Memory B cell (primary cell): ENCODE measurements around the gene SLC35D3.
"Not testable (repeated sequence)": the region's sequence is repeated elsewhere in the genome, so short reads cannot be mapped to it uniquely, and the experiment has no call there.

ENCODE experiments used
- ATAC-seq: fragments of 150-1000 bp; cut with Tn5 transposase; 2 replicates; pipeline ENCODE4 v1.10.0; 2021; ENCODE audit warnings: low read depth, mild to moderate bottlenecking, moderate library complexity
- DNase-seq, 2 donors: peaks; one replicate each; pipeline ENCODE4 v3.0.0; 2022; ENCODE audit warnings: low spot score in 2 of 2
- H3K27ac Mint-ChIP-seq: one replicate; pipeline ENCODE4 v1.8.0; 2022; ENCODE audit warnings: mild to moderate bottlenecking, moderate library complexity, mixed read lengths
- H3K27me3 Mint-ChIP-seq: one replicate; pipeline ENCODE4 v1.8.0; 2022; ENCODE audit warnings: mixed read lengths
- H3K36me3 Mint-ChIP-seq: one replicate; pipeline ENCODE4 v1.8.0; 2022; ENCODE audit warnings: mild to moderate bottlenecking, mixed read lengths
- H3K4me1 Mint-ChIP-seq: one replicate; pipeline ENCODE4 v1.8.0; 2022; ENCODE audit warnings: mixed read lengths
- H3K4me3 Mint-ChIP-seq: one replicate; pipeline ENCODE4 v1.8.0; 2022; ENCODE audit warnings: mild to moderate bottlenecking, moderate library complexity, mixed read lengths
- H3K9me3 Mint-ChIP-seq: one replicate; pipeline ENCODE4 v1.8.0; 2022; ENCODE audit warnings: mixed read lengths

SLC35D3 gene

DNA sequence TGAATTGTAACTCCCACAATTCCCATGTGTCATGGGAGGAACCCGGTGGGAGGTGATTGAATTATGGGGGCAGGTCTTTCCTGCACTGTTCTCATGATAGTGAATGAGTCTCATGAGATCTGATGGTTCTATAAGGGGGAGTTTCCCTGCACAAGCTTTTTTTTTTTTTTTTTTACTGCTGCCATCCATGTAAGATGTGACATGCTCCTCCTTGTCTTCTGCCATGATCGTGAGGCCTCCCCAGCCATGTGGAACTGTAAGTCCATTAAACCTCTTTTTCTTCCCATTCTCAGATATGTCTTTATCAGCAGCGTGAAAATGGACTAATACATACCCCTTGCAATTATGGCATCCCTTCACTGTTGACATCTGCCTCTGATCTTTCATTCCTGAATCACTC is 17.6 kb upstream of the SLC35D3 start:
- not testable (repeated sequence) for H3K27ac Mint-ChIP-seq, ATAC-seq, H3K27me3 Mint-ChIP-seq, H3K4me1 Mint-ChIP-seq, H3K9me3 Mint-ChIP-seq, H3K4me3 Mint-ChIP-seq, DNase-seq
- peaks cover 28% of the 10 kb centered on the region for H3K36me3 Mint-ChIP-seq

DNA sequence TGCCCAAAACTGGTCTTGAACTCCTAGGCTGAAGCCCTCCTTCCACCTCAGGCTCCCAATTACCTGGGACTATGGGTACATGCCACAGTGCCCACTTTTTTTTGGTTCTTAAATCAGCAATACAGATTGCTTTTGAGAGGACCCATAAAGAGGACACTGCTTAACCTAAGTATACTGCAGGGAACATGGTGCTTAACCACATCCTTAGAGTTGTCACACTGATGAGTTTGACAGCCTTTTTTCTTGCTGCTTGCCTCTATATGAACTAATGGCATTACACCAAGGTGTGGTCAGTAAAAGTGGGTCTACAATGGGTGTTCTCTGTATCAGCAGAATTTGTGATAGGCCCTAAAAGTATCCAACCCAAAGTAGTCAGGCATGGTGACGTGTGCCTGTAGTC is 7.2 kb upstream of the SLC35D3 start:
- Mint-ChIP-seq H3K36me3 (peaks cover 34% of the 10 kb centered on the region), H3K27me3 (peaks cover 5% of the 10 kb centered on the region), H3K4me1 (no peaks in the 10 kb centered on the region), H3K4me3 (no peak overlapping the region), H3K27ac (no peak overlapping the region), H3K9me3 (no peaks in the 10 kb centered on the region)
- ATAC-seq (no peak), DNase-seq (no peak)

DNA sequence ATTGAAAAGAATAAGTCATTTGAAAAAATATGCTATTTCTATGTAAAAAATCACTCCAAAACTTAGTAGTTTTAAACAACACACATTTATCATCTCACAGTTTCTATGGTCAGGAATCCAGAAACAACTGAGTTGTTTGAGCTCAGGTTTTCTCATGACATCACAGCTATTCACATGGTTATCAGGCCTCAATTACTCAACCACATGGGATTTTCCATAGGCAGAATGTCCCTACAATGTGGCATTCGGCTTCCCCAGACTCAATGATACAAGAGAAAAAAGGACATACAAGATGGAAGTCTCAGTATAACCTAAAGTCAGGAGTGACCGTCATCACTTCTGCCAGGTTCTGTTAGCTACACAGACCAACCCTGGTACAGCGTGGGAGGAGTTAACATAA is 3.4 kb upstream of the SLC35D3 start:
- Mint-ChIP-seq H3K9me3 (no peaks in the 10 kb centered on the region), H3K36me3 (peaks cover 15% of the 10 kb centered on the region), H3K27ac (no peak overlapping the region), H3K4me1 (peaks cover 18% of the 10 kb centered on the region), H3K4me3 (no peak overlapping the region), H3K27me3 (peaks cover 15% of the 10 kb centered on the region)
- no peak for DNase-seq
- no peak for ATAC-seq

DNA sequence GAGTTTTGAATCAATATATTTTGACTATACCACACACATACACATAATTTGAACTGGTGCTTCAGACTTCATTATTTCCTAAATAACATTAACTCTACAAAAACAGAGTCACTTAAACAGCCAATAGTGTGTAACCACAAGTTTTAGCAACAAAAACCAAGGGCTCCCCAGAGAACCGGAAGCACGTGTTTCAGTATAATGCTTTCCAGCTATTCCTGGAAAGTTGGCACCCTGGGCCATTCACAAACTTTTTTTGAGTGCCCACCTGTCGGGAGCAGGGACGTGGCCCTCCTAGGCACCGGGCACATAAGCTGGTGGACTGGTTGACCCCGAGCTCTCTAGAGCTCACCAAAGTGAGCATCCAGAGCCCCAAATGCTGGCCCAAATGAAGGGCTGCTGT is 1.9 kb upstream of the SLC35D3 start:
- Mint-ChIP-seq H3K36me3 (peaks cover 13% of the 10 kb centered on the region), H3K4me1 (peaks cover 20% of the 10 kb centered on the region), H3K27ac (no peak overlapping the region), H3K9me3 (no peaks in the 10 kb centered on the region), H3K27me3 (peaks cover 23% of the 10 kb centered on the region), H3K4me3 (peak overlapping the region; percentile 85)
- DNase-seq (no peak), ATAC-seq (no peak)

DNA sequence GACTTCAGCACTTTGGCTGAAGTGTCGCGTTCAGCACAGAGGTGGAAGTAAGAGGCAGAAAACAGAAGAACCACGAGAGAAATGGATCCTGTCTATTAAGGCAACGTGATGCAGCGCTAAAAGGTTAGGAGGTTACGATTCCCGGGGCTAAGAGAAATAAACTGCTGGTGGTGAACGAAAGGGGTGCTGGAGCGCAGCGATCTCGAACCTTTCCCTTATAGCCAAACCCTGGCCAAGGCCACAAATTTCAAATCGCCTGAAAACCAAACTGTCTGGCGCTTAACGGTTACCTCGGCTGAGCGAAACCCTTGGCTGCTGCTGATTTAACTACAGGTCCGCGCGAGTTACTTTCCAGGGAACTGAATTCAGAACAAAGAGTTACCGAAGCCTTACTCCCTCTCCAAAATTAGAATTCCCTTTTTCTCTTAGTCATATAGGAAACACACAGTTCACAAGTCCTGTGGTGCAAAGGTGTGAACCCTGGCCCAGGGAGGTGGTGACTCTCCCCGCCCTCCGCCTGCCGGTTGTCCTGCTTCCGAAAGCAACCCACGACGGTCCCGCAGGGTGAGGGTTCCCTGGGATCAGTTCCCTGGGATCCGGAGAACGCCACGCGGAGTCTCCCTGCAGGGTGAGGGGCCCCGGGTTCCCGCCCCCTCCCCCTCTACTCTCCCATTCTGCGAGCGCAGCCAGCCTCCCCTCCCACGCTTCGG is 1.3 kb upstream of the SLC35D3 start:
- peak; percentile 33 for ATAC-seq

DNA sequence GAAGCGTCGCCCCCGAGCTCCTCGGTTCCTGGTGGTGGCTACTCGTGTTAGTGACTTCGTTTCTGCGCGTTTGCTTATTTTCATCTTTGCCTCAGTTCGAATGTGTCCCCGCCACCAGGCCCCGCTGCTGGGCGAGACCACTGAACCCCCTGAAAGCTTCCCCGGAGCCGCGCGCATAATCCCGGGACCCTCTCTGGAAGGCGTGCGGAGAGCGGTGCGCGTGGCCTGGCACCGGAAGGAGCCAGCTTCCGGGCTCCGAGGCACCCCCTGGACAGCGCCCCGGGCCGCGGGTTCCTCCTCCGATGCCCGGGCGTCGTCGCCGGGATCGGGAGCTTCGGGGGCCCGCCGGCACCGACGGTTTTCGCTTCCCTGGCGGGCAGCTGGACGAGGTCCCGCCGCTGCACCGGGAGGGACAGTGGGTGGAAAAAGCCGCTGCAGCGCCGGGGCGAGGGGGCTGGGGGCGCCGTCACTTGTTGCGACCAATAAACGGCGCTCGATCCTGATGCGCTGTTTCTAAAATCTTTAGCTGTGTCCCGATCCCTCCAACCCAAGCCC is 643 bp upstream of the SLC35D3 start:
- peaks cover 23% of the 10 kb centered on the region for H3K27me3 Mint-ChIP-seq
- DNase-seq (peak in 1 of 2 donors; percentile 17), ATAC-seq (no peak)
- H3K4me3 Mint-ChIP-seq, result peak overlapping the region; percentile 85
- no peak overlapping the region for H3K27ac Mint-ChIP-seq
- H3K36me3 Mint-ChIP-seq, result peaks cover 4% of the 10 kb centered on the region
- H3K9me3 Mint-ChIP-seq, result no peaks in the 10 kb centered on the region
- H3K4me1 Mint-ChIP-seq, result peaks cover 20% of the 10 kb centered on the region

More for the DNA sequence above, 1.3 kb upstream of the SLC35D3 start:
- peaks cover 23% of the 10 kb centered on the region for H3K27me3 Mint-ChIP-seq
- no peaks in the 10 kb centered on the region for H3K9me3 Mint-ChIP-seq
- peaks cover 8% of the 10 kb centered on the region for H3K36me3 Mint-ChIP-seq
- peak in 1 of 2 donors; percentile 23 for DNase-seq
- H3K4me3 Mint-ChIP-seq, result peak overlapping the region; percentile 85
- H3K27ac Mint-ChIP-seq, result no peak overlapping the region
- peaks cover 20% of the 10 kb centered on the region for H3K4me1 Mint-ChIP-seq

DNA sequence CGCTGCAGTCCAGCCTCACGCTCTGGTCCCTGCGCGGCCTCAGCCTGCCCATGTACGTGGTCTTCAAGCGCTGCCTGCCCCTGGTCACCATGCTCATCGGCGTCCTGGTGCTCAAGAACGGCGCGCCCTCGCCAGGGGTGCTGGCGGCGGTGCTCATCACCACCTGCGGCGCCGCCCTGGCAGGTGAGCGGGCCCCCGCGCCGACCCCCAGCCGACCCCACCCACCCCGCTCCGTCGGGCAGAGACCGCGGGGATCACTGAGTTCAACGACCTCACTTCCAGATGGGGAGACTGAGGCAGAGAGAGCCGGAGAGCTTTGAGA is 545 bp downstream of the SLC35D3 start:
- Mint-ChIP-seq H3K9me3 (no peaks in the 10 kb centered on the region), H3K4me3 (peak overlapping the region; percentile 90), H3K36me3 (peaks cover 1% of the 10 kb centered on the region), H3K27ac (no peak overlapping the region), H3K27me3 (peaks cover 23% of the 10 kb centered on the region), H3K4me1 (peaks cover 20% of the 10 kb centered on the region)
- DNase-seq (no peak), ATAC-seq (peak; percentile 20)

DNA sequence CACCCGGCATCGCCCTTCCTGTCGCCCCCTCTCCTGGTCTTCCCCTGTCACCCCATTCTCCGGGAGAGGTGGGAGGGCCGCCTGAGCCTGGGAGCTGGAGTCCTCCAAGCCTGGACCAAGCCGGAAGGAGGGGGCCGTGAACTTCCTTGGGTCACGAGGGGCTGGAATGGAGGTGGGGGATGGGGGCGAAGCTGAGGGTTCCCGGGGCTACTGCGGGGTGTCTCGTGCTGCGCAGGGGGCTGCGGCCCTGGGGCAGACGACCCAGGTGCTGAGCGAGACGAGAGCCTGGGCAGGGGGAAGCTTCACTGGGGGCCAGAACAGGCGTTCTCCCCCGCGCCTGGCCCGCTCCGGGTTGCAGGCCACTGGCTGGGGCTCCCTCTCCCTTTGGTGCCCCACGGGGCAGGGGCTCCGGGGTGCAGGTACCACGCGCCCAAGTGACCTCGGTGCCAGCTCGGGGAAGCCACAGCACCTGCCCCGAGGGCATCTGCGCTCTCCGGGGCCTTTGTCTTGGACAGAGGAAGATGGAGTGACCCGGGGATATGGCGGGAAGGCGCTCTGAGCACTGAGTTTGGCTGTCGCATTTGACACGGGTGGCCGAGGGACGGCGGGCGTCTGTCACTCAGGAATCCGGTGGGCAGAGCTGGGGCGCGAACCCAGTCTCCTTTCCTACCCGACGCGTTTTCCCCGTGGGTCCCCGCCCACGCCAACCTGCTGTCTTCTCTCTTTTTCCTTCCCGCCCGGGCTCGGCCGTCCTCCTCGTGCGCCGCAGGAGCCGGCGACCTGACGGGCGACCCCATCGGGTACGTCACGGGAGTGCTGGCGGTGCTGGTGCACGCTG is 1.2 kb downstream of the SLC35D3 start:
- H3K36me3 Mint-ChIP-seq, result peaks cover 1% of the 10 kb centered on the region
- H3K27ac Mint-ChIP-seq, result no peak overlapping the region
- peak; percentile 27 for ATAC-seq
- peak in 1 of 2 donors; percentile 21 for DNase-seq
- H3K4me3 Mint-ChIP-seq, result peak overlapping the region; percentile 81
- peaks cover 23% of the 10 kb centered on the region for H3K27me3 Mint-ChIP-seq
- no peaks in the 10 kb centered on the region for H3K9me3 Mint-ChIP-seq
- H3K4me1 Mint-ChIP-seq, result peaks cover 20% of the 10 kb centered on the region

DNA sequence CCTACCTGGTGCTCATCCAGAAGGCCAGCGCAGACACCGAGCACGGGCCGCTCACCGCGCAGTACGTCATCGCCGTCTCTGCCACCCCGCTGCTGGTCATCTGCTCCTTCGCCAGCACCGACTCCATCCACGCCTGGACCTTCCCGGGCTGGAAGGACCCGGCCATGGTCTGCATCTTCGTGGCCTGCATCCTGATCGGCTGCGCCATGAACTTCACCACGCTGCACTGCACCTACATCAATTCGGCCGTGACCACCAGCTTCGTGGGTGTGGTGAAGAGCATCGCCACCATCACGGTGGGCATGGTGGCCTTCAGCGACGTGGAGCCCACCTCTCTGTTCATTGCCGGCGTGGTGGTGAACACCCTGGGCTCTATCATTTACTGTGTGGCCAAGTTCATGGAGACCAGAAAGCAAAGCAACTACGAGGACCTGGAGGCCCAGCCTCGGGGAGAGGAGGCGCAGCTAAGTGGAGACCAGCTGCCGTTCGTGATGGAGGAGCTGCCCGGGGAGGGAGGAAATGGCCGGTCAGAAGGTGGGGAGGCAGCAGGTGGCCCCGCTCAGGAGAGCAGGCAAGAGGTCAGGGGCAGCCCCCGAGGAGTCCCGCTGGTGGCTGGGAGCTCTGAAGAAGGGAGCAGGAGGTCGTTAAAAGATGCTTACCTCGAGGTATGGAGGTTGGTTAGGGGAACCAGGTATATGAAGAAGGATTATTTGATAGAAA is 2.0 kb downstream of the SLC35D3 start:
- no peak overlapping the region for H3K27ac Mint-ChIP-seq
- H3K27me3 Mint-ChIP-seq, result peaks cover 18% of the 10 kb centered on the region
- H3K4me3 Mint-ChIP-seq, result peak overlapping the region; percentile 68
- ATAC-seq (no peak), DNase-seq (no peak)
- no peaks in the 10 kb centered on the region for H3K9me3 Mint-ChIP-seq
- no peaks in the 10 kb centered on the region for H3K36me3 Mint-ChIP-seq
- peaks cover 20% of the 10 kb centered on the region for H3K4me1 Mint-ChIP-seq

DNA sequence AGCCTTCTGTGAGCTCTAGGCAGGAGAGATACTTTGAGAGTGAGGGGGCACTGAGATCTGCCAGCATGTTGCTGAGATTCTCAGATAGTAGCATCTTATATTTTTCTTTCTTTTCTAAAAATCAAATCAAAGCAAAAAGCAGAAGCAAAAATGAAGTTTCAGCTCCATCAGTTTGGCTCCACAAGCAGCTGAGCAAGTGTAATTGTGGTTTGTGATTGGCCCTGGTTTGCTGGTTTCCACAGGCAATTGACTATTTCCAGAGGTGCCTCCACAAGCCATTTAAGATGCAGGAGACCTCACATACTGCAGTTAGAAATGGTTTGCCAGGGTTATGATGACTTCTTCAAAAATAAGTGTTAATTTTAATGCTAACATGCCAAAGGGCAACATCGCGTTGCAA is 4.3 kb downstream of the SLC35D3 start:
- Mint-ChIP-seq H3K27me3 (peaks cover 21% of the 10 kb centered on the region), H3K36me3 (no peaks in the 10 kb centered on the region), H3K9me3 (no peaks in the 10 kb centered on the region), H3K27ac (no peak overlapping the region), H3K4me3 (no peak overlapping the region), H3K4me1 (peaks cover 8% of the 10 kb centered on the region)
- ATAC-seq (no peak), DNase-seq (no peak)

DNA sequence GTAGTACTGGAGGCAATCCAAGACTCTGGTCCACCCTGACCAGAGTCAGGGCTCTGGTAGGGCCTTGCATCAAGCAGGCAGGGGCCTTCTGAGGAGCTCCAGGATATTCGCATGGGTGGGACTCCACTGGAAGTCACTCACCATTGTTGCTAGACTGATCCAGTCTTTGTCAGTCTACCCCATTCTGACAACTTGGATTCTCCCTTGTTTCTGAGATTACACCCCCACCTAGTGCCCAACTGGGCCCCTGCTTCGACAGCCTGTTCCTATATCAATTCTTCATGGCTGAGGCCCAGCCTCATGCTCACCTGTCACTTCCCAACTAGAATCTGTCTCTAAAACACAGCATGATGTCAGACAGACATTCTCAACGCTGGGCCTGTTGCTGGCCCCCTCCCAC is 5.2 kb downstream of the SLC35D3 start:
- Mint-ChIP-seq H3K4me3 (no peak overlapping the region), H3K36me3 (no peaks in the 10 kb centered on the region), H3K4me1 (peaks cover 8% of the 10 kb centered on the region), H3K27me3 (peaks cover 20% of the 10 kb centered on the region), H3K27ac (no peak overlapping the region), H3K9me3 (no peaks in the 10 kb centered on the region)
- no peak for DNase-seq
- peak; percentile 42 for ATAC-seq

DNA sequence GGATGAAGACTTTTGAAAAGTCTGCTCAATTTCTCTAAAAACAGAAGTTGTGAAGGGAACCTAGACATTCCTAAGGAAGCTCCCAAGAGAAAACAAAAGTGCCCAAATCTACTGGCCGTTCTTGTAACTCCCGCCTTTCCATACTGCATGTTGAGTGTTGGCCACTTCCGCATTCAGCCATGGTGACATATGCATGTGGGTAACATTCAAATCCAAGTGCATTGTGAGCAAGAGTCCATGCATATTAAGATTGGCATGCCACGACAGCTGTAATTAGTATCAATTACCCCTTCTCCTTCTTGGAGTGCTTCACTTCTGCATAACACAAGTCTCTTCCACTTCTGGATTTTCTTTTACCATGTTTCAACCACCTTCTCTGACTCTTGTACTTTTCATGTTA is 8.4 kb downstream of the SLC35D3 start:
- ATAC-seq (no peak), DNase-seq (no peak)
- no peaks in the 10 kb centered on the region for H3K4me1 Mint-ChIP-seq
- H3K27ac Mint-ChIP-seq, result no peak overlapping the region
- H3K9me3 Mint-ChIP-seq, result no peaks in the 10 kb centered on the region
- H3K27me3 Mint-ChIP-seq, result peaks cover 15% of the 10 kb centered on the region
- no peak overlapping the region for H3K4me3 Mint-ChIP-seq
- no peaks in the 10 kb centered on the region for H3K36me3 Mint-ChIP-seq

DNA sequence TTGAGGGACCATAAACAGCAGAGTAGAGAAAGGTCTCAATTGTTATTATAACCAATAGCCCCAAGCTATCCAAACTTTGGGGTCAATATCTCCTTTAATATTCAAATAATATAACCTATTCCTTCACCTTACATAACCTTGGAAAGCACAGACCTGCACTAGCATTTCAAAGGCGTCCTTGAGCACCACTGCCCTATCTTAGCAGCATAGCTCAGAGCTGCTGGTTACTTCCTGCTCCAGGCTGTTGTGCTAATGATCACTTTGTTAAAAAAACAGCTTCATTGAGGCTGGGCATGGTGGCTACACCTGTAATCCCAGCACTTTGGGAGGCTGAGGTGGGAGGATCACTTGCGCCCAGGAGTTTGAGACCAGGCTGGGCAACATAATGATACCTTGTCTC is 10.5 kb downstream of the SLC35D3 start:
- peaks cover 22% of the 10 kb centered on the region for H3K27me3 Mint-ChIP-seq
- no peak overlapping the region for H3K4me3 Mint-ChIP-seq

DNA sequence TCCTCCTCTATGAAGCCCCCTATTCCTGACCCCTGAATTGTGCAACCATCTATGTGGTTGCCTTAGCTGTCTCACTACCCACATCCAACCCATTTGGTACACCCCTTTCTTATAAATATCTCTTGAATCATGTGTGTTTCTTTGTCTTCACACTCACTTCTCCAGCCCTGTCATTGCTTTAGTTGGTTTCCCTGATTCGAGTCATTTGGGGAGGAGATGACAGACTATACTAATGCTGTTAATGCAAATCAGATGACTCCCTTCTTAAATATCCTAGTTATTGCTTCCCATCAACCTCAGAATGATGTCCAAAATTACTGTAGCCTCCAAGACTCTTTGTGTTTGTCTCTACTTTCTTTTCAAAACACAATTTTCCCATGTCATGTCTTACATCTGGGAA is 23.0 kb downstream of the SLC35D3 start:
- ATAC-seq, result no peak
- Mint-ChIP-seq H3K27ac (no peak overlapping the region), H3K9me3 (peaks cover 6% of the 10 kb centered on the region), H3K4me1 (no peaks in the 10 kb centered on the region), H3K36me3 (peaks cover 1% of the 10 kb centered on the region), H3K27me3 (peaks cover 9% of the 10 kb centered on the region), H3K4me3 (no peak overlapping the region)
- DNase-seq, result no peak

More for the DNA sequence above, 10.5 kb downstream of the SLC35D3 start:
- DNase-seq, result no peak
- no peaks in the 10 kb centered on the region for H3K36me3 Mint-ChIP-seq
- ATAC-seq, result no peak
- H3K27ac Mint-ChIP-seq, result no peak overlapping the region
- H3K4me1 Mint-ChIP-seq, result no peaks in the 10 kb centered on the region
- H3K9me3 Mint-ChIP-seq, result no peaks in the 10 kb centered on the region
